Endometrial microvascular endothelial cells (primary cell): ENCODE results near the gene KRT28. TPM values are rescaled to one million over a fixed set of nuclear protein-coding genes. Genes with fewer than 3 reads are reported as not detected.

Source experiments
- in situ Hi-C: cut with HindIII; loops from 2 replicates; pipeline ENCODE4 v1.10.0; 2017; ENCODE audit warnings: low sequenced_read_pairs, low pct_unique_long_range_greater_than_20kb; ENCODE audit errors: inconsistent ontology term
- total RNA-seq: library from RNA; depleted of rRNA; stranded (reverse); fragments of >200 nt; gene quantifications from one replicate; pipeline ENCODE4 v1.2.3, GENCODE V29; 2015; ENCODE audit errors: inconsistent ontology term

Gene KRT28
- total RNA-seq: not detected

GRCh38 chr17:40799859-40800258 is at the start of gene KRT28:
Gene KRT28 (minus strand): TSS chr17:40799959. CDS start chr17:40799893, 66 bp downstream.
- in situ Hi-C loops: no loop called here

GRCh38 chr17:40848583-40849235 is 49.0 kb upstream of the KRT28 start:
- in situ Hi-C loops: no loop called here

GRCh38 chr17:40846515-40847144 is 46.9 kb upstream of the KRT28 start:
- in situ Hi-C loops: no loop called here

- in situ Hi-C loops: no loop called here
These were observed 44.9 kb upstream of the KRT28 start for GRCh38 chr17:40844671-40845107.

GRCh38 chr17:40843242-40843641 is 43.5 kb upstream of the KRT28 start:
- in situ Hi-C loops: no loop called here

GRCh38 chr17:40841246-40841645 is 41.5 kb upstream of the KRT28 start:
- in situ Hi-C loops: no loop called here

- in situ Hi-C loops: no loop called here
These were observed 39.4 kb upstream of the KRT28 start for GRCh38 chr17:40839194-40839593.

GRCh38 chr17:40836020-40836419 is 36.3 kb upstream of the KRT28 start:
- in situ Hi-C loops: no loop called here

- in situ Hi-C loops: no loop called here
These were observed 34.1 kb upstream of the KRT28 start for GRCh38 chr17:40833882-40834281.

GRCh38 chr17:40832840-40833239 is 33.1 kb upstream of the KRT28 start:
- in situ Hi-C loops: no loop called here

- in situ Hi-C loops: no loop called here
These were observed 30.5 kb upstream of the KRT28 start for GRCh38 chr17:40830085-40830776.

- in situ Hi-C loops: no loop called here
These were observed 28.8 kb upstream of the KRT28 start for GRCh38 chr17:40828454-40829044.

- in situ Hi-C loops: no loop called here
These were observed 28.1 kb upstream of the KRT28 start for GRCh38 chr17:40827746-40828453.

- in situ Hi-C loops: no loop called here
These were observed 25.8 kb upstream of the KRT28 start for GRCh38 chr17:40825599-40825998.

- in situ Hi-C loops: no loop called here
These were observed 24.5 kb upstream of the KRT28 start for GRCh38 chr17:40824015-40824832.

GRCh38 chr17:40822132-40822812 is 22.5 kb upstream of the KRT28 start, which contains the start of gene KRT10:
Gene KRT10 (minus strand): TSS chr17:40822614. CDS start chr17:40822585, 29 bp downstream.
- in situ Hi-C loops: no loop called here

GRCh38 chr17:40821536-40821935 is 21.8 kb upstream of the KRT28 start:
- in situ Hi-C loops: no loop called here
